Glutamatergic neuron (in vitro differentiated cells): Measurements from ENCODE around the gene TCOF1. TPM values are rescaled to one million over a fixed set of nuclear protein-coding genes. Genes with fewer than 3 reads are reported as not detected.
A peak's percentile ranks its signal among the peaks of the same experiment; 100 is the strongest.

ENCODE experiments used
- DNase-seq: peaks from one replicate; pipeline ENCODE4 v3.0.0; 2022
- H3K27ac Mint-ChIP-seq: one replicate; pipeline ENCODE4 v1.8.0; 2020; ENCODE audit warnings: mild to moderate bottlenecking, mixed read lengths, inconsistent platforms; ENCODE audit not compliant: unreplicated experiment
- H3K27me3 Mint-ChIP-seq: one replicate; pipeline ENCODE4 v1.8.0; 2020; ENCODE audit warnings: mild to moderate bottlenecking, moderate library complexity, mixed read lengths, inconsistent platforms; ENCODE audit not compliant: unreplicated experiment
- H3K36me3 Mint-ChIP-seq: one replicate; pipeline ENCODE4 v1.8.0; 2020; ENCODE audit warnings: mild to moderate bottlenecking, mixed read lengths, inconsistent platforms; ENCODE audit not compliant: unreplicated experiment
- H3K4me1 Mint-ChIP-seq: one replicate; pipeline ENCODE4 v1.8.0; 2020; ENCODE audit warnings: mild to moderate bottlenecking, low read depth, mixed read lengths, inconsistent platforms; ENCODE audit not compliant: unreplicated experiment
- H3K4me3 Mint-ChIP-seq: one replicate; pipeline ENCODE4 v1.8.0; 2020; ENCODE audit warnings: mild to moderate bottlenecking, mixed read lengths, inconsistent platforms; ENCODE audit not compliant: unreplicated experiment
- H3K9me3 Mint-ChIP-seq: one replicate; pipeline ENCODE4 v1.8.0; 2020; ENCODE audit warnings: mild to moderate bottlenecking, moderate library complexity, mixed read lengths, inconsistent platforms; ENCODE audit not compliant: unreplicated experiment
- CTCF ChIP-seq: fragments of 200-600 bp; sonication (generic); IDR thresholded peaks from one replicate; pipeline ENCODE4 v1.5.0; 2021; ENCODE audit not compliant: partially characterized antibody, unreplicated experiment
- total RNA-seq: library from RNA; stranded (reverse); fragmentation: NEBNext Ultra II Directional; extraction: Animal tissue kit (Norgen Biotek cat#: 25700); gene quantifications from one replicate; pipeline ENCODE4 v1.2.1, GENCODE V29; 2021; ENCODE audit not compliant: unreplicated experiment

TCOF1 gene
- total RNA-seq, 1 donor from 2014 or later = 39.7 TPM

- no peak overlapping the region for H3K4me3 Mint-ChIP-seq
- H3K27ac Mint-ChIP-seq = no peak overlapping the region
- peaks cover 5% of the 10 kb centered on the region for H3K27me3 Mint-ChIP-seq
- H3K9me3 Mint-ChIP-seq = peaks cover 8% of the 10 kb centered on the region
- TF ChIP-seq CTCF = no peak
- H3K36me3 Mint-ChIP-seq = peaks cover 12% of the 10 kb centered on the region
- DNase-seq = no peak
- peaks cover 16% of the 10 kb centered on the region for H3K4me1 Mint-ChIP-seq
These were observed 84.6 kb downstream of the TCOF1 start for GRCh38 chr5:150441813-150442698.

DNA sequence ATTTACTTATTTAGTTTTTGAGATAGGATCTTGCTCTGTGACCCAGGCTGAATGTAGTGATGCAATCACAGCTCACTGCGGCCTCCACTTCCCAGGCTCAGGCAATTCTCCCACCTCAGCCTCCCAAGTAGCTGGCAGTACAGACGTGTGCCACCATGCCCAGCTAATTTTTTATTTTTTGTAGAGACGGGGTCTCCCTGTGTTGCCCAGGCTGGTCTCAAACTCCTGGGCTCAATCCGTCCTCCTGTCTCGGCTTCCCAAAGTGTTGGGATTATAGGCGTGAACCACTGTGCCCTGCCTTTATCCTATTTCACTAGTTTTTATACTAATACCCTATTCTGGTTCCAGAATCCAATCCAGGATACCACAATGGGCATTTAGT, 85.2 kb downstream of the TCOF1 start:
- H3K9me3 Mint-ChIP-seq = peaks cover 8% of the 10 kb centered on the region
- H3K36me3 Mint-ChIP-seq = peaks cover 12% of the 10 kb centered on the region
- TF ChIP-seq CTCF = no peak
- H3K27ac Mint-ChIP-seq = no peak overlapping the region
- H3K4me3 Mint-ChIP-seq = no peak overlapping the region
- peaks cover 22% of the 10 kb centered on the region for H3K4me1 Mint-ChIP-seq
- DNase-seq = no peak
- peaks cover 5% of the 10 kb centered on the region for H3K27me3 Mint-ChIP-seq

- peaks cover 5% of the 10 kb centered on the region for H3K27me3 Mint-ChIP-seq
- no peak for DNase-seq
- TF ChIP-seq CTCF = no peak
- H3K36me3 Mint-ChIP-seq = peaks cover 12% of the 10 kb centered on the region
- no peak overlapping the region for H3K27ac Mint-ChIP-seq
- no peak overlapping the region for H3K4me3 Mint-ChIP-seq
- peaks cover 30% of the 10 kb centered on the region for H3K4me1 Mint-ChIP-seq
- H3K9me3 Mint-ChIP-seq = peaks cover 8% of the 10 kb centered on the region
These were observed 86.0 kb downstream of the TCOF1 start for GRCh38 chr5:150443242-150444075.

DNA sequence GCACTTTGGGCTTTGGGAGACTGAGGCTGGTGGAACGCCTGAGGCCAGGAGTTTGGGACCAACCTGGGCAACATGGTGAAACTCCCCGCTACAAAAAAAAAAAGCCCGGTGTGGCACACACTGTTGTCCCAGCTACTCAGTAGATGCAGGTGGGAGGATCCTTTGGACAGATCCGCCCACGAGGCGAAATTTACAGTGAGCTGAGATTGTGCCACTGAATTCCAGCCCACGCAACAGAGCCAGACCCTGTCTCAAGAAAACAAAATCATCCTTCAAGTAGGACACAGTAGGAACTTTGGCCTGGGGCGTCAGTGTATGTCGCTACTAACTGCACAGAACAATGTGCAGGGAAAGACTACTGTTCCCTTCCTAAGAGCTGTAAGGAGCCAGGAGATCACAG, 87.3 kb downstream of the TCOF1 start:
- peaks cover 12% of the 10 kb centered on the region for H3K36me3 Mint-ChIP-seq
- TF ChIP-seq CTCF = no peak
- H3K4me3 Mint-ChIP-seq = peak overlapping the region; percentile 32

More for the DNA sequence above, 87.3 kb downstream of the TCOF1 start:
- peaks cover 32% of the 10 kb centered on the region for H3K4me1 Mint-ChIP-seq
- H3K27me3 Mint-ChIP-seq = peaks cover 11% of the 10 kb centered on the region
- H3K27ac Mint-ChIP-seq = no peak overlapping the region
- no peak for DNase-seq
- peaks cover 10% of the 10 kb centered on the region for H3K9me3 Mint-ChIP-seq
